ENCODE measurements around the gene EDARADD. TPM values are rescaled to one million over a fixed set of nuclear protein-coding genes. Genes with fewer than 3 reads are reported as not detected.
"Not testable (repeated sequence)": the region's sequence is repeated elsewhere in the genome, so short reads cannot be mapped to it uniquely, and the experiment has no call there.

The EDARADD gene
- total RNA-seq, 1 donor from 2014 or later: 2.6 TPM

- FAIRE-seq (no peak), DNase-seq (ENCODE audit: low read depth) (no peak)
- Histone ChIP-seq H3K27me3 (ENCODE audit: control insufficient read depth, insufficient read depth, low read length) (no peaks in the 10 kb centered on the region), H3K36me3 (ENCODE audit: control insufficient read depth, insufficient read depth, low read length) (no peaks in the 10 kb centered on the region), H3K4me3 (ENCODE audit: low read depth, low read length) (no peak overlapping the region)
- no peak for TF ChIP-seq CTCF (IDR thresholded peaks at IDR 0.05; ENCODE audit: insufficient read depth, low read length, severe bottlenecking)
These were observed 28.0 kb upstream of the EDARADD start for GRCh38 chr1:236365999-236366570.

GRCh38 chr1:236366681-236367080, 27.4 kb upstream of the EDARADD start:
- FAIRE-seq; H3K36me3 ChIP-seq (ENCODE audit: control insufficient read depth, insufficient read depth, low read length): not testable (repeated sequence)

GRCh38 chr1:236370420-236370819, 23.7 kb upstream of the EDARADD start:
- DNase-seq (ENCODE audit: low read depth) (no peak), FAIRE-seq (peak; percentile 13)
- no peak overlapping the region for H3K4me3 ChIP-seq (ENCODE audit: low read depth, low read length)
- no peaks in the 10 kb centered on the region for H3K27me3 ChIP-seq (ENCODE audit: control insufficient read depth, insufficient read depth, low read length)
- TF ChIP-seq CTCF (IDR thresholded peaks at IDR 0.05; ENCODE audit: insufficient read depth, low read length, severe bottlenecking): no peak
- no peaks in the 10 kb centered on the region for H3K36me3 ChIP-seq (ENCODE audit: control insufficient read depth, insufficient read depth, low read length)

More at GRCh38 chr1:236366681-236367080, 27.4 kb upstream of the EDARADD start:
- H3K4me3 ChIP-seq (ENCODE audit: low read depth, low read length); DNase-seq (ENCODE audit: low read depth); H3K27me3 ChIP-seq (ENCODE audit: control insufficient read depth, insufficient read depth, low read length): not testable (repeated sequence)

GRCh38 chr1:236371083-236371482, 23.0 kb upstream of the EDARADD start:
- Histone ChIP-seq H3K27me3 (ENCODE audit: control insufficient read depth, insufficient read depth, low read length) (no peaks in the 10 kb centered on the region), H3K4me3 (ENCODE audit: low read depth, low read length) (no peak overlapping the region), H3K36me3 (ENCODE audit: control insufficient read depth, insufficient read depth, low read length) (no peaks in the 10 kb centered on the region)
- DNase-seq (ENCODE audit: low read depth) (no peak), FAIRE-seq (no peak)
- TF ChIP-seq CTCF (IDR thresholded peaks at IDR 0.05; ENCODE audit: insufficient read depth, low read length, severe bottlenecking): no peak

GRCh38 chr1:236377832-236378535, 16.1 kb upstream of the EDARADD start:
- DNase-seq (ENCODE audit: low read depth) (no peak), FAIRE-seq (no peak)
- H3K36me3 ChIP-seq (ENCODE audit: control insufficient read depth, insufficient read depth, low read length): no peaks in the 10 kb centered on the region
- no peaks in the 10 kb centered on the region for H3K27me3 ChIP-seq (ENCODE audit: control insufficient read depth, insufficient read depth, low read length)
- H3K4me3 ChIP-seq (ENCODE audit: low read depth, low read length): no peak overlapping the region
- TF ChIP-seq CTCF (IDR thresholded peaks at IDR 0.05; ENCODE audit: insufficient read depth, low read length, severe bottlenecking): no peak

- no peak for TF ChIP-seq CTCF (IDR thresholded peaks at IDR 0.05; ENCODE audit: insufficient read depth, low read length, severe bottlenecking)
- Histone ChIP-seq H3K27me3 (ENCODE audit: control insufficient read depth, insufficient read depth, low read length) (no peaks in the 10 kb centered on the region), H3K4me3 (ENCODE audit: low read depth, low read length) (no peak overlapping the region), H3K36me3 (ENCODE audit: control insufficient read depth, insufficient read depth, low read length) (no peaks in the 10 kb centered on the region)
- FAIRE-seq: no peak
- no peak for DNase-seq (ENCODE audit: low read depth)
These were observed 12.4 kb upstream of the EDARADD start for GRCh38 chr1:236381565-236382158.
